Measurements from ENCODE around the gene LRIT3. TPM values are rescaled to one million over a fixed set of nuclear protein-coding genes. Genes with fewer than 3 reads are reported as not detected.
A peak's percentile ranks its signal among the peaks of the same experiment; 100 is the strongest.

The LRIT3 gene
- total and polyA plus RNA-seq, 2 of the 8 experiments (the other 6 are each of a cell fraction or from before 2014, with no cell fraction given): 0.11 TPM; not detected in 1

- Histone ChIP-seq H2BK120ac (replicated peaks; ENCODE audit: low read depth, low read length) (no peak overlapping the region), H3K18ac (ENCODE audit: extremely low read depth, low read length) (no peak overlapping the region), H4K91ac (replicated peaks; ENCODE audit: insufficient read length, low read length) (no peak overlapping the region), H4K20me1 (replicated peaks in 1 of 2; ENCODE audit: control insufficient read depth in 1 of 2, insufficient read depth in 2 of 2, low read length in 2 of 2) (no peaks in the 10 kb centered on the region), H3K9me3 (ENCODE audit: insufficient read depth in 2 of 2, low read depth in 1 of 2, low read length in 1 of 2) (no peaks in the 10 kb centered on the region), H2BK12ac (ENCODE audit: low read depth, low read length) (no peak overlapping the region), H3K56ac (replicated peaks; ENCODE audit: insufficient read length, low read depth, low read length) (no peak overlapping the region), H3K23me2 (ENCODE audit: low read depth, low read length) (no peaks in the 10 kb centered on the region), H3K9ac (replicated peaks in 1 of 4; ENCODE audit: extremely low read depth in 1 of 4, low read depth in 3 of 4, low read length in 3 of 4) (no peak overlapping the region), H3K14ac (ENCODE audit: insufficient read length) (no peak overlapping the region), H4K8ac (ENCODE audit: extremely low read depth, insufficient read depth, low read length) (no peak overlapping the region), H3K4me1 (replicated peaks in 1 of 4; ENCODE audit: control insufficient read depth in 3 of 4, insufficient read depth in 4 of 4, low read length in 3 of 4) (no peaks in the 10 kb centered on the region), H3K27ac (ENCODE audit: low read depth, low read length) (no peak overlapping the region), H2BK20ac (ENCODE audit: low read length) (no peak overlapping the region), H2BK15ac (ENCODE audit: low read length) (no peak overlapping the region), H3K4ac (replicated peaks; ENCODE audit: insufficient read length, low read depth, low read length) (no peak overlapping the region), H2AK5ac (ENCODE audit: low read depth, low read length) (no peak overlapping the region), H3K27me3 (replicated peaks in 1 of 4; ENCODE audit: control insufficient read depth in 3 of 4, extremely low read depth in 1 of 4, insufficient read depth in 3 of 4, low read length in 3 of 4) (no peaks in the 10 kb centered on the region), H3K36me3 (ENCODE audit: control insufficient read depth in 2 of 4, insufficient read depth in 4 of 4, low read length in 3 of 4) (peaks cover 0 to 41% (median 20%) of the 10 kb centered on the region in 4 experiments; a peak in 6 of 8 replicates), H3K79me1 (ENCODE audit: low read depth, low read length) (no peaks in the 10 kb centered on the region), H2AFZ (ENCODE audit: low read length) (no peak overlapping the region), H2BK5ac (ENCODE audit: low read depth, low read length) (no peak overlapping the region), H3K79me2 (ENCODE audit: control insufficient read depth in 1 of 2, insufficient read depth in 2 of 2, low read length in 2 of 2) (no peaks in the 10 kb centered on the region), H4K5ac (ENCODE audit: insufficient read length, low read depth, low read length) (no peak overlapping the region), H3K23ac (ENCODE audit: insufficient read length) (no peak overlapping the region), H3K4me2 (ENCODE audit: insufficient read depth in 1 of 2, low read depth in 2 of 2, low read length in 2 of 2) (no peak overlapping the region), H3K4me3 (ENCODE audit: extremely low read depth in 1 of 4, insufficient read depth in 2 of 4, low read depth in 3 of 4, low read length in 4 of 4) (no peak overlapping the region)
- no peak for TF ChIP-seq GABPA (IDR thresholded peaks at IDR 0.05; ENCODE audit: borderline replicate concordance, insufficient read depth, low read length)
- TF ChIP-seq CTCF (IDR thresholded peaks at IDR 0.05; ENCODE audit: control extremely low read depth in 1 of 3, insufficient read depth in 1 of 3, low read depth in 1 of 3, low read length in 3 of 3): peak in 1 of 3 experiments; percentile 20; a peak in 2 of 4 replicates
- TF ChIP-seq JUN (IDR thresholded peaks at IDR 0.05; ENCODE audit: low read depth, low read length): no peak
- peak in 1 of 2 experiments; percentile 35 for TF ChIP-seq RAD21 (IDR thresholded peaks at IDR 0.05 in 1 of 2, conservative IDR thresholded peaks at IDR 0.05 in 1 of 2; ENCODE audit: low read depth in 2 of 2, low read length in 2 of 2)
- TF ChIP-seq SIRT6 (IDR thresholded peaks at IDR 0.05; ENCODE audit: low read length): no peak
- DNase-seq (ENCODE audit: low read depth in 1 of 2, low spot score in 2 of 2) (no peak), FAIRE-seq (no peak)
- CTCF ChIA-PET (ENCODE audit: partially characterized antibody): interaction anchor here (0.6 to 3.8 kb wide), 12 partner anchors 10 to 172 kb away, joined by 3 to 10 read pairs (median 4); no protein-coding TSS in a partner anchor
- POLR2A ChIA-PET (ENCODE audit: partially characterized antibody): interaction anchor here (1.8 kb wide), 1 partner anchor 123 kb away, joined by 5 read pairs; the partner anchor contains the start of gene CASP6
Observed at GRCh38 chr4:109826719-109827118, 21.2 kb upstream of the LRIT3 start.

All from H1 (cell line).